SW 1271 (cell line): Measurements from ENCODE around the gene INSYN2B.

Experiments
- DNase-seq, 2 experiments: peaks; one replicate each; lab custom pipeline; 2025; lab: John Stamatoyannopoulos, UW

INSYN2B gene

DNA sequence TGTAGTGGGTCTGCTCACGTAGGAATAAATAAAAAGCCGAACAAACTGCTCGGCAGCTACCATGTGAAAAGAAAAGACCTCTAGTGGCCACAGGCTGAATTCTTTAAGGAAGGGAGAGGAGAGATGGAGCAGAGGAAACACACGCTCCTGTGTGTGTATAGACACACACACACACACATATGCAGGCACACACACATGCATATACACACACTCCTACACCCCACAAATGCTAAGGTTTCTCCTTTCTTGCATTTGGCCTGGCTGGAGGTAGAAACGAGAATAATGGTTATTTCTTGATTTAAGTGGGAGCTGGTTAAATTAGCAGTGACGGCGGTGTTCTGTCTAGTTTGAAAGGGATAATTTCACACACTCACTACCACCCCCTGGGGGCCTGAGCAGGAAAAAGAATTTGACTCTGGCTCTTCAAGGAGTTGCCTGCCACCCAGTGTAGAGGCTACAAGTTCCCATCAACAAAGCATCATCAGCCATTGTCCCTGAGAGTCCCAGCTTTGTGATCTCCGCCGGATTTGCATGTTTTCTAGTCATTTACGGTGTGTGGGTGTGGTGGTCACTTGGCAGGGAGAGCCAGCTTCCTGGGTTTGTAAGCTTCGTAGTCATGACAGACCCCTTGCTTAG lies at the start of gene INSYN2B:
Gene INSYN2B (minus strand): TSS at position 78 of the 636 bp plus-strand sequence. CDS start 96,597 bp downstream, outside the sequence.
- peak; percentile 77 to 87 for DNase-seq

DNA sequence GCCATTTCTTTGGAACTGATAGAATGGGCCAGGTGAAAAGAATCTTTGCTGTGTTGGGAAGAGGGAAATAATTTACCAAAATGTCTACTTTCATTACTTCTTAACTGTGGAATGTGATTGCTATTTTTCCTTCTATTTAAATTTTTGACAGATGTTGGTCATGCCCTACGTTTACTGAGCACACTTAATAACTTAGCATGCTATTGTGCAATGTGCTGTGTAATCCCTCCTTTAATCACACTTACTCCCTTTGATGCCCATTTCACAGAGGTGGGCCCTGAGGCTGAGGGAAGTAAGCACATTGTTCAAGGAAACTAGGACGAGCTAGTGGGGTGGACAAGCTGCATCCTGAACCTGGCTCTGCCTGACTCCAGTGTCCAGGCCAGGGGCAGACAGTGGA lies 47.8 kb upstream of the INSYN2B start:
- no peak for DNase-seq

DNA sequence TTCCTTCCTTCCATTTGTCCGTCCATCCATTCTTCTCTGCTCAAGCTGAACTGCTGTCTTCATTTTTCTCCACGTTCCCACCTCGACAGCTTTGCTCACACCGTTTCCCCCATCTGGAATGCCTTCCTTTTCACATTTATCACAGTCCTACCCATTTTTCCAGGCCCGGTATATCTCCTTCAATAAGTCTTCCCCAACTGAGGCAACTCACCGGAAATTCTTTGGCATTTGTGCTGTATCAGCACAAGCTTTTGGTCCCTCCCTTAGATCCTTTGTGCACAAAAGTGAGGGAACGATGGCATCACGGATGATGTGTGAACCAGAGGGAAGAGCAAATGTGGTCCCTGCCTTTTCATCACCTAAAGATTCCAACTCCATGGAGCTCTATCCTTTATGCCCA lies 45.6 kb upstream of the INSYN2B start:
- no peak for DNase-seq

DNA sequence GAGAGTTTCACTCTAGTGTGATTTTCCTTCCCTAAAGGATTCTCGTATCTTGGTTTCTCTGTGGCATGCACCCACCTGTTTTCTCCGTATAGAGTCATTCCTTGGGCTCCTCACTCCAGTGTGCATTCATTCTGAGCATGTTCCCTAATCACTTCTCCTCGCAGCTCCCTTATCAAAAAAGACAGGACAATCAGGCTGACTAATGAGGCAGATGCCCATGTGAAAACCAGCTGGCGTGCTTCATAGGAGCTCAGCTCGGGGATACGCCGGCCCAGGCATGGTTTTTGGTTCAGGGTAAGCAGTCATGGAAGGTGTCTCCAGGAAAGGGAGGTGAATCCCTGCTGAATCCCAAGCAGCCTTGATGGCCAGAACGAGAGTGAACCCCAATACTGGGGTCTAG lies 41.2 kb upstream of the INSYN2B start:
- no peak for DNase-seq

DNA sequence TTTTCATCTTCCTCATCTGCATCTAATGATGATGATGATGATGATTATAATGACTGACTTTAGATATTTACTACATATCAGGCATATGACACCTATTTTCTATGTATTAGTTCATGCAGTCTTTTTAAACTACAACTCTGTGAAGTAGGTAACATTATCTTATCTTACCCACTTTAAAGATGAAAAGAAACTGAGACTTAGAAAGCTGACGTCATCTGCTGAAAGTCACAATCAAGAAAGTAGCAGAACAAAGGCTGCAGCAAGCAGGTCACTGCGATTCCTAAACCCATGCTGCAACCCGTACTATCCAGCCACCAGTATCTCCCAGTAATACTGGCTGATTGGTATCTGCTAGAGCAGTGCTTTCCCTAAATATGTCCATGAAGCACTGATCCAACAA lies 40.1 kb upstream of the INSYN2B start:
- no peak for DNase-seq

DNA sequence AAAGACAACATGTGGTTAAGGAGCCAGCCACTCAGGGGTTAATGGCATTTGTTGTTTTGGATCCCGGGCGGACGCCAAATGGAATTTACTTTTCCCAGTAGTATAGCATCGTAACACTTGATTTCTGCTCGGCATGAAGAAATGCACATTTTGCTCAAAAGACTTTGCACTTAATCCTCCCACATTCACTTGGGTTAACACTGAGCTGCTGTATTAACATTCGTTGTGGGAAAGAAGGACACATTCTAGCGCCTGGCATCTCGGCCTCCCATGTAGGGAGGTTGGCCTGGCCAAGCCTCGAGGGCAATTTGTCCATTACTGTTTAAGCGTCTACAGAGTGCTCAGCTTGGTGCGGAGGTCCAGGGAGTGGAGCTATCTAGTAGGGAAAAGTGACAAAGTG lies 32.3 kb upstream of the INSYN2B start:
- DNase-seq = no peak

DNA sequence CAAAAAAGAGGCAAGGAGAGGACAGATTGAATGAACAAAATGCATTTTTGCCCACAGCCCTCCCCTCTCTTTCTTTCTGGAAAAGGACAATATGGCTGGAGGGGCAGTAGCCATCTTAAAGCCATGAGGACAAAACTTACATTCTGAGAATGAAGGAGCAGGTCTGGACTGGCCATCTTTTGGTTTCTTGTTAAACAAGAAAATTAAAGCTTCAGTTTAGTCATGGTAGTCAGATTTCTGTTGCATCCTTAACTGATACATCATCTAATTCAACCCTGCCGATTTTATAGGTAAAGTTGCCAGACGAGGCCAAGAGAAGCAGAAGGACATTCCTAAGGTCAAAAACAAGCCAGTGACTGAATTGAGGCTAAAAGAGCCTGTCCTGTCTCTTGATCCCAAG lies 31.5 kb upstream of the INSYN2B start:
- DNase-seq = no peak

DNA sequence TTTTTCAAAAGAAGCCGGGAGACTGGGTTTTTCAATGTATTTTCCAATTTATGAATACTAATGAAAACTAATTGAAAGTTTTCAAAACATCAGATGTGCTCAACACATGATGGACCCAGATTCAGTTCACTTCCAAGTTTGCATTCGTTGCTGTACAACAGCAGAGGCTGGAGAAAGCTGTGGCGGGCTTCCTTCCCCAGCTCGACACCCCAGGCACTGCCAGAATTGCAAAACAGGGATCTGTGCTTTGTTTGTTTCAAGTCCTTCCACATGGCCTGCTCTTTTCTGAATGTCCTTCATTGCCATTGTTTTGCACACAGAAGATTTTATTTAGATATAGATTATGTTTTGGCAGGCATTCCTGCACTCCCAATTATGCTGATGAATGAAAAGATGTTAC lies 30.3 kb upstream of the INSYN2B start:
- no peak for DNase-seq

DNA sequence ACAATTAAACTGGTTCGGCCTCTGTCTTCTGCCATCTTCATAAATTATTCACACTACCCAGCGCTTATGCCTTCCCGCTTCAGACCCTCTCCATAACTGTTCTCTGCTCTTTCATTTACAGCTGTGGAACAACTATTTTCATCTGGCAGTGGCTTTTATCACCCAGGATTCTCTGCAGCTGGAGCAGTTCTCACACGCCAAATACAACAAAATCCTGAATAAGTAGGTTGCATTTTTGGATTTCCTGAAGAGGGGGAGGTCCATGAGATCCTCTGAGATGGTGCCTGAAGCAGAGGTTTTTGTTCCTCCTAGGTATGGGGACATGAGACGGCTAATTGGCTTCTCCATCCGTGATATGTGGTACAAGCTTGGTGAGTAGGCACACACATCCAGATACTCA lies 28.1 kb upstream of the INSYN2B start:
- no peak for DNase-seq

DNA sequence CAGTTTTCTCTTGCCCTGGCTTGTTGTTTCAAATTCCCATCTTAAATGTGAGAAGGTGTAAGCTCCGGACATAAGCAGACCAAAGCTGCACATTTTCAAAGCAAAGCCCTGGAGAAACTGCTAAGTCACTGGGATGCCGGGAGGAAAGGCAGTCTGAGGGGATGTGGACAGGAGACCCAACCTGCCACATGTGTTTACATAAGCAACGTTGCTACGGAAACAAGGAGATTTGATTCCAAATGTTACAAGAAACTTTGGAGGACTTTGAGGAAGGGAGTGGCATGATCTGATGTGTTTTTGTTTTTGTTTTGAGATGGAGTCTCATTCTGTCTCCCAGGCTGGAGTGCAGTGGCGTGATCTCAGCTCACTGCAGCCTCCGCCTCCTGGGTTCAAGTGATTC lies 25.7 kb upstream of the INSYN2B start:
- DNase-seq = no peak

DNA sequence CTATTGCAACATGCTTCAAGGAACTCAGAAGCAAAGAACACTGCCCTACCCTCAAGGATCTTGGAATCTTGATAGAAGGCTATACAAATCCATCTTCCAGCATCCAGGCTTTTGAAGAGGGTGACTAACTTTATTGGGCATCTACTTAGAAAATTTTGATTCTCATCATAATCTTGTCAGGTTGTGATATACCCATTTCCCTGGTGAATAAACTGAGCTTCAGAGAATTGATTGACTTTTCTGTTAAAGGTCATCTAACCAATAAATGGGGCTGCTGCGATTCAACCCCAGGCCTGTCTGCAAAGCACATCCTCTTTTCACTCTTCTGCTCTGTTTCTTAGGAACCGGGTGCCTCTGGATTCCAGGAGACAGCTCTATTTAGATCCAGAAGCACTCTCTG lies 19.9 kb upstream of the INSYN2B start:
- DNase-seq = no peak

DNA sequence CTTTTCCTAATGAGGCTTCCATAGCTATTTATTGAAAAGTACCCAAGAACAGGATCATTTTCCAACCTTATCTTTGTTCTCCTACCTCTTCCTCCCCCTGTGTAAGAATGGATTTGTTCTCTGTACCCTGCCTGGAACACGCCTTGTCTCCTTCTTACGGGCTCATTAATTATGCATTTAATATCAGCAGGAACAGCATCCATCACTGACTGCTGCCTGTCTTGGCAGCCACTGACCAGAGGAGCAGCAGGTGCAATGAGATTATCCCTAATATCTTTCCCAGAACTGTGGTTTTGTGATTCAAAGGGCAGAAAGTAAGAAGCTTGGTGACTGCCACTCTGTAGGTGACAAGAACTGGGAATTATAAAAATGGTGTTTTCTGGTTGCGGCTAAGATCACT lies 19.3 kb upstream of the INSYN2B start:
- DNase-seq = no peak

DNA sequence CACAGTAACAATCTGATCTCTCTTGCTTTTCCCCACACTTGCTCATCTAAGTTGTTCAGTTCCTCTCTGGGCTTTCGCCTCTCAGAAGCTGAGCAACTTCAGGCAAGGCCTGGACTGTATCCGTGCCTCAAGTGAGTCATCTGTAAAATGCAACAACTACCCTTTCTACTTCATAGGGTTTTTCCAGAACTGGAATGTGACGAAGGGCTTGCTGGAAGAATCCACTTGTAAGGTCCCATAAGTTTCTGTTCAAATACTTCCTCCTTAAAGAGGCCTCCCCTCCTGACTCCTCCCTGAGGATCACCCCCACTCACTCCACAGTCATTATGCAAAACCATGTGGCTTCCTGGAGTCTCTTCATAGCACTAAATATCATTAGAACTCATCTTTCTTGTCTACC lies 17.5 kb upstream of the INSYN2B start:
- DNase-seq = no peak

DNA sequence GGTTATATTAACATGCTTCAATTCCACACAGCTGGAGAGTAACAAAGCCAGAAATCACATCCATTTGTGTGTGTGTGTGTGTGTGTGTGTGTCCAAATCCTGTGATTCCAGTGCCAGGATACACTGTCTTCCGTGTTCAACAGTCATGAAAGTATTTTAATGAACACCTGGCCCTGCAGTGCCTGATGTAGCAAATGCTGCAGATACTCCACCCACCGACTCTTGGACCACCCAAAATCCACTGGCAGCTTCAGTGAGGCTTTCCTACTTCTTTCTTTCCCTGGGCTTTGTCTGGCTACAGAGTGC lies 13.1 kb upstream of the INSYN2B start:
- DNase-seq = no peak

DNA sequence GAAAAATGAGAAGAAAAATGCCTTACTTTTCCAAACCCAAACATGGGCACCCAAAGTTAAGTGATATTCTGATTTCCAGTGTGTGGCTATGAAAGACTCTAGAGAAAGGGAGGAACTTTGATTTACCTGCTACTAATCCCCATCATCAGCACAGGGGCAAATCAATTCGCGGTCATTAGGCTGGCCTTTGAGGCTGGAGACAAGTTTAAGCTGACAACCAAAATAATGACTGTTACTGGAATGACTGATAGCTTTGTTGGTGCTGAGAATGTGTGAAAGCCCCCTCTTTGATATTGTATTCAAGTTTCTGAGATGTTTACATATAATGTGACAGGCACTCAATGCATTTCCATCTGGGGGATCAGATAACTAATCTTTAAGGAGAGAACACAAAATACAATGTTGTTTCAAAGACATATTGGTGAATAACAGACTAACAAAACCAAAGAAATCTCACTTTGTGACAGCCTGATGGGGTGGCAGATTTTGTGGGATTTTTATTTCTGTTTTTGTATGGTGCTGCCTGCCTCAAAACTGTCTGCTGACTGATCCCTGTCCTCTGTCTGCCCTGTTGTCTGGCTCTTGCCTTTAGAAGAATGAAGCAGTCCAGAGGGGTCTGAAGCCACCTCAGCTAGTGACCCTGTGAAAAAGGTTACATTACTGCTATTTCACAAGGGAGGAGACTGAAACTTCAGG lies 12.6 kb upstream of the INSYN2B start:
- DNase-seq = no peak

DNA sequence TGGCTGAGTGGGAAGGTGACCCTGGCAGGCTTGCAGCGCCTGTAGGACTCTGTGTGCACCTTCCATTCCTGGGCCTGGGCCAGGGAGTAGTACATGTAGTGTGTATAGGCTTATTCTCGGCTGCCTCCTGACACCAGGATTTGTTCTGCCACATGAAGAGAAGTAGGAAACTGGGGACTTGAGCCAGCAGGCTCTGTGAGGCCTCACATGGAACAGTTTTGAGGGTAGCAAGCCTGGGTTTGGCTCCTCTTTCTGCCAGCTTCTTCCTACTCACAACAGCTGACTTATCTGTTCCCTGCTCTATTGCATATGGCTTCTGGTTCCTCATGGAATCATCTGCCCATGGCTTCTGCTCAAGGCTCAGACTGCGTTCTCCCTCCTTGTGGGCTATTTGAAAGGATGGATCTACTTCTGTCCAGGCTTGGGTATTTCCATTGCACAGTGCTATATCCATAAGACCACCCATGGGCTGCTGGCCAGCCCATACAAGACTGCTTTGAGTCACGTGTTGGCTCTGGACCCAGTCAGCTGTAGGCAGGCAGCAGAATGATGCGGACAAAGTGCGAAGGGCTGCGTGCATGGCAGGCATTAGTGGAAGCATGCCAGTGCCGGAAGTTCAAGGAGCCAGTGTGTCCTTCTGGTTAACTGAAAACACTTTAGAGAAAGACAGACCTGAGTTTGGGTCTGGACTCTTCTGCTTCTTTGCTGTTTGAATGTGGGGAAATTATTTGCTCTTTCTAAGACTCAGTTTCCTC lies 11.0 kb upstream of the INSYN2B start:
- DNase-seq = no peak

DNA sequence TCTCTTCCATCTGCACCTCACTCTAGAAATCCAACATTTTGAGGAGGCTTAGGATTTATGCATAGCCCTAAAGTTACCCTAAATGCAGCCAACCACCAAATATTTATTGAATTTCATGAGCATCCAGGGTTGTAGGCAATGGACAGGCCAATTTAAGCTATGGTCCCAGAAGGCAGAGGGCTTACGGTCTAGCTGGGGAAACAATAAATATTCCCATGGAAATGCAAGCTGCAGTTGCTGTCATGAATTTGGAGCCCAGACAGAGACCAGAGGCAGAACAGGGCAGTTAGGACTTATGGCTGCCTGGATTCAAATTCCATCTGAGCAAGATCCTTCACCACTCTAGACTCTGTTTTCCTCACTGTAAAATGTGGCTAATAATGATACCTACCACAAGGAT lies 9.1 kb upstream of the INSYN2B start:
- DNase-seq = no peak

DNA sequence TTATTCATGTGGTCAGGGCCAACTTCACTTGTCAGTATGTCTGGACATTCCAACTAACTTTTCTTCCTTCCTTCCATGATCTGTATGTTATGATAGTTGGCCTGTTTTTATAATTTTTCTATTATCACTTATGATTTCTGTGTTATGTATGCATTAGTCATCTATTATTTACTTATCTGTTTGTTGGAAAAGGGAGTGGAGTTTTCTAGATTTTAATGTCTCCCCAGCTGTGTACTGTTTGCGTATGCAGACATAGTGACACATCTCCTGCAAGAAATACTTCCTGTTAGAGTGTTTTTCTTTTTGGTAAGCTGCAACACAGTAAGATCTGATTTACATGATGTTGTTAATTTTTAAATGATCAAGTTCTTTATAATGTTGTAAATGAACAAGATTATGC lies 8.7 kb upstream of the INSYN2B start:
- DNase-seq = no peak

DNA sequence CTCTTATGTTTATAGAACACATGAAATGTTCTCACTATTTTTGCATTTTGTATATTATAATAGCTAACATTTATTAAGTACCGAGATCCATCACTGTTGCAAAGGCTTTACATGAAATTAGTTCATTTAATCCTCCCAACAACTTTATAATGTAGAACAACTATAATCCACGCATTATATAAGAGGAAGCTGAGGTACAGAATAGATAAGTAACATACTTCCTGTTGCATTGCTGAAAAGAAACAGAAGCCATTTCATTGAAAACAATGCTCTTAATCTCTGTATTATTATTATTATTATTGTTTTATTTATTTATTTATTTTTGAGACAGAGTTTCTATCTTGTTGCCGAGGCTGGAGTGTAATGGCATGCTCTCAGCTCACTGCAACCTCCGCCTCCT lies 7.9 kb upstream of the INSYN2B start:
- DNase-seq = no peak

DNA sequence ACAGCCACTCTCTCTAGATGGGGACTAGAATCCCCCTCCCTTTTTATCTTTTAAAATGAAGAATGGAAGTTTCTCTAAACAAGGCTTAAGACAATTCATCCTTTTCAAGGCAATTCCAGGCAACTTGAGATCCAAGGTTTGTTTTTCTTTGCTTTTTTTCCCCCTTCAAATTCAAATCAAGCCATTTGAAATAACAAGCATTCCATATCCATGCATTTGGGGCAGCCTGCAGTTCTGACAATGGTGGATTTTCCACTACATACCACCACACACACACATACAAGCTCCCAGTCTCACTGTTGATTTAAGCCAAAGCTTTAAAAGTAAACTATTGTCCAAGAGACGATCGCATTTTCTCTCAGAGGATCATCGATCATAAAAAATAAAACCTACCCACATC lies 424 bp downstream of the INSYN2B start:
- no peak for DNase-seq

DNA sequence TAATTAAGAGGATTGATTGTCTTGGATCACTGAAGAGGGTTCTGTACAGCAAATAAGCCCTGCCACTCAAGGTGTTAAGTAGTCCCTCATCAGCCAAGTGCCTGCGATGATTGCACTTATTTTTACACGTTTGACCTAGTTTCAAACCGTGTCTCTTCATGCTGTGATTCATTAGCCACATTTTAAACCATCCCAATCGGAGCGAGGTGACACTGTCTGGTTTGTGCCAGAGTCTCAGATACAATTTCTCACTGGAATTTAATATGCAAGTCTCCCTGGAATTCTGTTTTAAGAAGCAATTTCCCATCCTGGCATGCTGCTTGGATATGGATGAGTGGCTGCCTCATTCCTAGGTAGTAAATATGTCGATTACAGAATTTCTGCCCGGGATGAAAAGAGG lies 1.6 kb downstream of the INSYN2B start:
- DNase-seq = no peak

DNA sequence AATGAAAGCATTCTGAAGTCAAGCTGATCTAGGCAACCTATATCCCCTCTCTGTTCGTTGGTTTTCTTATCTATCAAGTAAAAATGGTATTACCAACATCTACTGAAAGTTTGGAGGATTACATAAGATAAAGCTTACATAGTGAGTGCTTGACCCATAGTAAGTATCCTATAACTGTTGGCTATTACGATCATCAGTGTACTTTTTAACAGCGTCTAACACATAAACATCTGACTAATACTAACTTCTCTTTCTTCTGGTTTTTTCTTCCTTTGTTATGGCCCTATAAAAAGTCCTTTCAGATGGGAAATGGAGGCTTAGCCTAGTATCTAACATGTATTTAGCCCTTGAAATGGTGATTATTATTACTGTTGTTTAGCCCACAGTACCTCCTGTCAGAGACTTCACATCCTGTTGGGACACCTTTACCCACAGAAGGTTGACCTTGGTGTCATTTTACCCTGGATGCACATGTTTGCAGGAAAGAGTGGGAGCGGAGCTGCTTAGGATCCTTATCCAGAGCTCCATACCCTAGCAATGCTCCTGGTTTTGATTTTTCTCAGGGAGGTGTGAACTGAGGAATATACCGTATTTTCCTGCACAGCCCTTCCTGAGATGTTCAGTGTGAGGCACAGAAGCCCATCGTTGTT lies 6.0 kb downstream of the INSYN2B start:
- DNase-seq = no peak

DNA sequence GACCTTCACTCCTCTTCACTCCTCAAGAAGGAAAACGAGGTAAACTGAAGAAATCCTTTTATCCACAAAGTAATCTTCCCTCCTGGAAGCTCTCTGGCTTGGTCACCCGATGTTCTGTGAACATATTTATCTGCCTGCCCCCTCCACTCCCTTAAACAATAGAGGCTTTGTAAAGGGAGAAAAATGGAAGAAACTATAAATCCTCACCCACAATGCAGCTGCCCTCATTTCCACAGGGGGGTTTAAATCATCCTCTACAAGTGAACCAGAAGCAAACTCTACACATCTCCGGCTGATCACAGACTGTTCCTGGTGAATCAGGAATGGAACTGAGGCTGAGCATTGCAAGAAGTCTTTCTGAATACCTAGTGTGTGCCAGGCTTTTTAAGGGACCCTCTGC lies 7.2 kb downstream of the INSYN2B start:
- no peak for DNase-seq
